ENCODE data around the gene PEX6. TPM values are rescaled to one million over a fixed set of nuclear protein-coding genes. Genes with fewer than 3 reads are reported as not detected.
A peak's percentile ranks its signal among the peaks of the same experiment; 100 is the strongest.

PEX6 gene
- total and polyA plus RNA-seq, 2 of the 13 experiments (the other 11 are each of a cell fraction or from before 2014, with no cell fraction given): 5.1 to 6.7 TPM

- TF ChIP-seq, protein P1, sequence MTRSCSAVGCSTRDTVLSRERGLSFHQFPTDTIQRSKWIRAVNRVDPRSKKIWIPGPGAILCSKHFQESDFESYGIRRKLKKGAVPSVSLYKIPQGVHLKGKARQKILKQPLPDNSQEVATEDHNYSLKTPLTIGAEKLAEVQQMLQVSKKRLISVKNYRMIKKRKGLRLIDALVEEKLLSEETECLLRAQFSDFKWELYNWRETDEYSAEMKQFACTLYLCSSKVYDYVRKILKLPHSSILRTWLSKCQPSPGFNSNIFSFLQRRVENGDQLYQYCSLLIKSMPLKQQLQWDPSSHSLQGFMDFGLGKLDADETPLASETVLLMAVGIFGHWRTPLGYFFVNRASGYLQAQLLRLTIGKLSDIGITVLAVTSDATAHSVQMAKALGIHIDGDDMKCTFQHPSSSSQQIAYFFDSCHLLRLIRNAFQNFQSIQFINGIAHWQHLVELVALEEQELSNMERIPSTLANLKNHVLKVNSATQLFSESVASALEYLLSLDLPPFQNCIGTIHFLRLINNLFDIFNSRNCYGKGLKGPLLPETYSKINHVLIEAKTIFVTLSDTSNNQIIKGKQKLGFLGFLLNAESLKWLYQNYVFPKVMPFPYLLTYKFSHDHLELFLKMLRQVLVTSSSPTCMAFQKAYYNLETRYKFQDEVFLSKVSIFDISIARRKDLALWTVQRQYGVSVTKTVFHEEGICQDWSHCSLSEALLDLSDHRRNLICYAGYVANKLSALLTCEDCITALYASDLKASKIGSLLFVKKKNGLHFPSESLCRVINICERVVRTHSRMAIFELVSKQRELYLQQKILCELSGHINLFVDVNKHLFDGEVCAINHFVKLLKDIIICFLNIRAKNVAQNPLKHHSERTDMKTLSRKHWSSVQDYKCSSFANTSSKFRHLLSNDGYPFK (CRISPR knock-in tag; IDR thresholded peaks at IDR 0.05; ENCODE audit: borderline replicate concordance): peak; percentile 41
- TF ChIP-seq NBN (conservative IDR thresholded peaks at IDR 0.05): no peak
- TF ChIP-seq RARA (CRISPR knock-in tag; IDR thresholded peaks at IDR 0.05): no peak
- no peak for TF ChIP-seq ATAD3A (CRISPR knock-in tag; IDR thresholded peaks at IDR 0.05)
- TF ChIP-seq ZNF652 (CRISPR knock-in tag; IDR thresholded peaks at IDR 0.05; ENCODE audit: borderline replicate concordance, low read depth): no peak
- peak; percentile 66 for TF ChIP-seq ZNF441 (CRISPR knock-in tag; IDR thresholded peaks at IDR 0.05; ENCODE audit: borderline replicate concordance)
- no peak for TF ChIP-seq RARG (CRISPR knock-in tag; IDR thresholded peaks at IDR 0.05; ENCODE audit: low read depth)
- no peak for TF ChIP-seq ZNF24 (IDR thresholded peaks at IDR 0.05)
- TF ChIP-seq, protein P2, sequence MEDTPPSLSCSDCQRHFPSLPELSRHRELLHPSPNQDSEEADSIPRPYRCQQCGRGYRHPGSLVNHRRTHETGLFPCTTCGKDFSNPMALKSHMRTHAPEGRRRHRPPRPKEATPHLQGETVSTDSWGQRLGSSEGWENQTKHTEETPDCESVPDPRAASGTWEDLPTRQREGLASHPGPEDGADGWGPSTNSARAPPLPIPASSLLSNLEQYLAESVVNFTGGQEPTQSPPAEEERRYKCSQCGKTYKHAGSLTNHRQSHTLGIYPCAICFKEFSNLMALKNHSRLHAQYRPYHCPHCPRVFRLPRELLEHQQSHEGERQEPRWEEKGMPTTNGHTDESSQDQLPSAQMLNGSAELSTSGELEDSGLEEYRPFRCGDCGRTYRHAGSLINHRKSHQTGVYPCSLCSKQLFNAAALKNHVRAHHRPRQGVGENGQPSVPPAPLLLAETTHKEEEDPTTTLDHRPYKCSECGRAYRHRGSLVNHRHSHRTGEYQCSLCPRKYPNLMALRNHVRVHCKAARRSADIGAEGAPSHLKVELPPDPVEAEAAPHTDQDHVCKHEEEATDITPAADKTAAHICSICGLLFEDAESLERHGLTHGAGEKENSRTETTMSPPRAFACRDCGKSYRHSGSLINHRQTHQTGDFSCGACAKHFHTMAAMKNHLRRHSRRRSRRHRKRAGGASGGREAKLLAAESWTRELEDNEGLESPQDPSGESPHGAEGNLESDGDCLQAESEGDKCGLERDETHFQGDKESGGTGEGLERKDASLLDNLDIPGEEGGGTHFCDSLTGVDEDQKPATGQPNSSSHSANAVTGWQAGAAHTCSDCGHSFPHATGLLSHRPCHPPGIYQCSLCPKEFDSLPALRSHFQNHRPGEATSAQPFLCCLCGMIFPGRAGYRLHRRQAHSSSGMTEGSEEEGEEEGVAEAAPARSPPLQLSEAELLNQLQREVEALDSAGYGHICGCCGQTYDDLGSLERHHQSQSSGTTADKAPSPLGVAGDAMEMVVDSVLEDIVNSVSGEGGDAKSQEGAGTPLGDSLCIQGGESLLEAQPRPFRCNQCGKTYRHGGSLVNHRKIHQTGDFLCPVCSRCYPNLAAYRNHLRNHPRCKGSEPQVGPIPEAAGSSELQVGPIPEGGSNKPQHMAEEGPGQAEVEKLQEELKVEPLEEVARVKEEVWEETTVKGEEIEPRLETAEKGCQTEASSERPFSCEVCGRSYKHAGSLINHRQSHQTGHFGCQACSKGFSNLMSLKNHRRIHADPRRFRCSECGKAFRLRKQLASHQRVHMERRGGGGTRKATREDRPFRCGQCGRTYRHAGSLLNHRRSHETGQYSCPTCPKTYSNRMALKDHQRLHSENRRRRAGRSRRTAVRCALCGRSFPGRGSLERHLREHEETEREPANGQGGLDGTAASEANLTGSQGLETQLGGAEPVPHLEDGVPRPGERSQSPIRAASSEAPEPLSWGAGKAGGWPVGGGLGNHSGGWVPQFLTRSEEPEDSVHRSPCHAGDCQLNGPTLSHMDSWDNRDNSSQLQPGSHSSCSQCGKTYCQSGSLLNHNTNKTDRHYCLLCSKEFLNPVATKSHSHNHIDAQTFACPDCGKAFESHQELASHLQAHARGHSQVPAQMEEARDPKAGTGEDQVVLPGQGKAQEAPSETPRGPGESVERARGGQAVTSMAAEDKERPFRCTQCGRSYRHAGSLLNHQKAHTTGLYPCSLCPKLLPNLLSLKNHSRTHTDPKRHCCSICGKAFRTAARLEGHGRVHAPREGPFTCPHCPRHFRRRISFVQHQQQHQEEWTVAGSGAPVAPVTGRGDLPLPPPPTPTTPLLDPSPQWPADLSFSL (CRISPR knock-in tag; IDR thresholded peaks at IDR 0.05): no peak
- TF ChIP-seq NR2C2 (CRISPR knock-in tag; IDR thresholded peaks at IDR 0.05; ENCODE audit: borderline replicate concordance): no peak
- no peak for TF ChIP-seq ZUFSP (CRISPR knock-in tag; IDR thresholded peaks at IDR 0.05; ENCODE audit: borderline replicate concordance)
- no peak for TF ChIP-seq ARNTL (CRISPR knock-in tag; IDR thresholded peaks at IDR 0.05)
- no peak for TF ChIP-seq ZEB1 (IDR thresholded peaks at IDR 0.05; ENCODE audit: insufficient replicate concordance, low read depth)
- TF ChIP-seq, protein P3, sequence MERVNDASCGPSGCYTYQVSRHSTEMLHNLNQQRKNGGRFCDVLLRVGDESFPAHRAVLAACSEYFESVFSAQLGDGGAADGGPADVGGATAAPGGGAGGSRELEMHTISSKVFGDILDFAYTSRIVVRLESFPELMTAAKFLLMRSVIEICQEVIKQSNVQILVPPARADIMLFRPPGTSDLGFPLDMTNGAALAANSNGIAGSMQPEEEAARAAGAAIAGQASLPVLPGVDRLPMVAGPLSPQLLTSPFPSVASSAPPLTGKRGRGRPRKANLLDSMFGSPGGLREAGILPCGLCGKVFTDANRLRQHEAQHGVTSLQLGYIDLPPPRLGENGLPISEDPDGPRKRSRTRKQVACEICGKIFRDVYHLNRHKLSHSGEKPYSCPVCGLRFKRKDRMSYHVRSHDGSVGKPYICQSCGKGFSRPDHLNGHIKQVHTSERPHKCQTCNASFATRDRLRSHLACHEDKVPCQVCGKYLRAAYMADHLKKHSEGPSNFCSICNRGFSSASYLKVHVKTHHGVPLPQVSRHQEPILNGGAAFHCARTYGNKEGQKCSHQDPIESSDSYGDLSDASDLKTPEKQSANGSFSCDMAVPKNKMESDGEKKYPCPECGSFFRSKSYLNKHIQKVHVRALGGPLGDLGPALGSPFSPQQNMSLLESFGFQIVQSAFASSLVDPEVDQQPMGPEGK (CRISPR knock-in tag; IDR thresholded peaks at IDR 0.05): peak; percentile 74
These were observed 5.3 kb upstream of the PEX6 start, which contains the start of gene PPP2R5D (continued) for GRCh38 chr6:42984001-42984923.

All from HepG2 (cell line).